HTERT RPE-1 (cell line): ENCODE results near the gene CDKL1.
"Not testable (repeated sequence)": the region's sequence is repeated elsewhere in the genome, so short reads cannot be mapped to it uniquely, and the experiment has no call there.

Experiments used
- in situ Hi-C: fragments of 300-500 bp; cut with MboI; formaldehyde crosslinking; loops from 4 replicates; pipeline ENCODE4 v1.14.3; 2020; ENCODE audit warnings: low sequenced_read_pairs

CDKL1 gene

GRCh38 chr14:50388256-50388931 is 8.3 kb downstream of the CDKL1 start:
- in situ Hi-C loops: no loop called here

GRCh38 chr14:50387548-50387947 is 9.1 kb downstream of the CDKL1 start:
- in situ Hi-C loops: no loop called here

GRCh38 chr14:50383618-50384225 is 13.0 kb downstream of the CDKL1 start:
- in situ Hi-C loops: no loop called here

GRCh38 chr14:50381823-50382287 is 14.8 kb downstream of the CDKL1 start:
- in situ Hi-C loops: no loop called here

DNA sequence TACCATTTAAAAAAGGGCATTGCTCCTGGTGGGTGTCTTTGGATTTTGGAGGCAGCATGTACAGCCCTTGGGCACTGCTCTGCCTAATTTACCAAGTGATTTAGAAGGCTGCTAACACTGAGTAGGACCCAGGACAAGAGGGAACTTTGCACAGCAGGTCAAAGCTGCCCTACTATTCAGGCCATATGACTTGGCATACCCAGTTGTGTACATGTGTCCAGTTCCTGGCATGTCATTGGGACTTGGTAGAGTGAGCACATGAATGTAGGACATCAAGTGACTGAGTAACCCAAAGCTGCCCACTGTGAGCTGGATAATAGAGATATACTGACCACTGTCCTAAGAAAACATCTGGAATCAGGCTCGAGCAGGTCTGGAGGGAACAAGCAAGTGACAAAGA is 15.7 kb downstream of the CDKL1 start:
- in situ Hi-C loops: no loop called here

DNA sequence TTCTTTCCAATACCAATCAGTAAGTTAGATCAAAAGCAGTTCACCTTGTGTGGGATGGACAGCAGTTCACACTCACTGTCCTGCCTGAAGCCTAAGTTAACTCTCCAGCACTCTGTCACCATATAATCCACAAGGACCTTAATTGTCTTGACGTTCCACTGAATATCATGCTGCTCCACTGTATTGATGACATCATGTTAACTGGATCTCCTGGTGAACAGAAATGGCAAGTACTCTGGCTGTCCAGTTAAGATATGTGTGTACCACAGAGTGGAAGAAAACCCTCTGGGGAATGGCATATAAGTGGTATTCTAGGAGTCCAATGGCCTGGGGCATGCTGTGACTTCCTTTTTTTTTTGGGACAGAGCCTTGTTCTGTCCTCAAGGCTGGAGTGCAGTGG is 16.2 kb downstream of the CDKL1 start:
- in situ Hi-C loops: no loop called here

- in situ Hi-C loops: no loop called here
Measured at GRCh38 chr14:50379563-50379962, 17.1 kb downstream of the CDKL1 start.

DNA sequence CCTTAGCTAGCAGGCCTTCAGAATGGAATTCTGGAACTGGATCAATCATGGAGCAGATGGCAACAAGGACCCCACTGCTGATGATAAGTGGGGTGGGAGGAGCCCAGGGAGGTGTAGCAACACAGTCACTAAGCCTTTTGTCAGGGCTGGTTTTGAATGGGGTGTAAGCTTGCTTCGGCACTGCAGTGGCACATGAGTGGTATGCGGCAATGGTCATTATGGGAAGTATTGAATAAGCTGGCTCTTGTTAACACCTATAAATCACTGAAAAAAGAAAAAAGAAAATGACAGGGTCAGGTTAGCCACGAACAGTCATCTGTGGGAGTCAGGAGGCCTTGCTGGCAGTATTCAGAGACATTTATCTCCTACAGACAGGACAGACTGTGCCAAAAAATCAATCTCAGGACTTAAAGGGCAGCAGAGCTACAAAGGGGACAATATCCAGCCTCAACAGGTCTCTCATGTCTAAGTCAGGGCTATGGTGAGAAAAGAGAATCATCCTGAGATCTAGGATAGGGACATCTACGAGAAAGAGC is 19.1 kb downstream of the CDKL1 start:
- in situ Hi-C loops: no loop called here

GRCh38 chr14:50375760-50376159 is 20.9 kb downstream of the CDKL1 start:
- in situ Hi-C loops: no loop called here

GRCh38 chr14:50373959-50374358 is 22.7 kb downstream of the CDKL1 start:
- in situ Hi-C loops: no loop called here

DNA sequence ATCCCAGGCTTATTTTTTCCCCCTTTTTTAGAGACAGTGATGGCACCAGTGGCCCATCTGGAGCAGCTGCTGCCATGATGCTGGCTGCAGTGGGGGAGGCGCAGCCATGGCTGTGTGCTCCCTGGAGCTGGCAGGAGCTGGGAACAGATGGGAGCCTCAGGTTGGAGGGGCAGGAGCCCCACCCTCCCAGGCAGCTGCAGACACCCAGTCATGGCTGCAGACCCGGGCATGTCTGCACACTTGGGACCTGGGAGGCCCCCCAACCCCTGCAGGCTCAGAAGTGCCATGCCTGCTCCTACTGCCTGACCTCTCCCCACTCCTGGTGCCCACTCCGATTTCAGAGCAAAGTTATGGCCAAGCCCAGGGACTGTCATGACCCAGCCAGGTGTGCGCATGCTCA is 25.1 kb downstream of the CDKL1 start:
- in situ Hi-C loops: no loop called here

DNA sequence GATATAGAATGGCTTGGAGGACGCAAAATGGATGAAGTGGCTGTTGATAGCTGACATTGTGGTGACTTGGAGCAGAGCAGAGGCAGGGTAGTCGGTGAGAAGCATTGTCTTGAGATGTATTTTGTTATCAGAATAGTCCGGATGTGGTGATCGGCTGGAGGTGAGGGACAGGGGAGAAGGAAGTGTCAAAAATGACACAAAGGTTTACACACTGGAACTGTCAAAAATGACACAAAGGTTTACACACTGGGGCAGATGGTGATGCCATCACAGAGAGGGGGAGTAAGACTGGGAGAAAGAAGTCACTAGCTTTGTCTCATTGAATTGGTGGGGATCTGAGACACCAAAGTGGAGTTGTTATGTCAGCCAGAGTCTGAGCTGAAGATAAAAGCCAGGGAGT is 30.1 kb downstream of the CDKL1 start:
- in situ Hi-C loops: no loop called here

- in situ Hi-C loops: no loop called here
Measured at GRCh38 chr14:50366115-50366514, 30.6 kb downstream of the CDKL1 start.

DNA sequence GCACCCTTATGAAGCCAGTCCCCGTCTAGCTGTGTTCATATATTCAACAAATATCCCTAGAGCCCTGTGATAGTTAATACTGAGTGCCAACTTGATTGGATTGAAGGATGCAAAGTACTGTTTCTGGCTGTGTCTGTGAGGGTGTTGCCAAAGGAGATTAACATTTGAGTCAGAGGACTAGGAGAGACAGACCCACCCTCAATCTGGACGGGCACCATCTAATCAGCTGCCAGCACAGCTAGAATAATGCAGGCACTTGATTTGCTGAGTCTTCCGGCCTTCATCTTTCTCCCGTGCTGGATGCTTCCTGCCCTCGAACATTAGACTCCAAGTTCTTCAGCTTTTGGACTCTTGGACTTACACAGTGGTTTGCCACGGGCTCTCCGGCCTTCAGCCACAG is 31.1 kb downstream of the CDKL1 start:
- in situ Hi-C loops: not testable (repeated sequence)

GRCh38 chr14:50364792-50365191 is 31.9 kb downstream of the CDKL1 start:
- in situ Hi-C loops: no loop called here

DNA sequence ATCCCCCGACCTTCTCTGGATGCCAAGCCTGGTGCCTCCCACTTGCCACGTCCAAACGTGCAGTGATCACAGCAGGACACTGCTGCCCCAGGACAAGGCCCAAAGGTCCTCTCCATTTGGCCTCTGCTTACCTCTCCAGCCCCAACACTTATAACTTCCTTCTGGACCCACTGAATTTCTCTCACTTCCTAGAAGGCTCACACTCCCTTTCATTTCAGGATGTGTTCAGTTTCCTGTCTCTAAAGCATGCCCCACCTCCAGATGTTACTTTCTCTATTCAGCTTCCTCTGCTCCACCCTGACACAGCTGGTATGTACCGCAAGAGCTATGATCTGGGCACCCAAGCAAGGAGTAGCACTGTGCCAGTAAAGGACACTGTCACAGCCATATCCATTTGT is 33.0 kb downstream of the CDKL1 start:
- in situ Hi-C loops: no loop called here

GRCh38 chr14:50362764-50363713 is 33.6 kb downstream of the CDKL1 start:
- in situ Hi-C loops: no loop called here

GRCh38 chr14:50361473-50362403 is 34.9 kb downstream of the CDKL1 start:
- in situ Hi-C loops: not testable (repeated sequence)

DNA sequence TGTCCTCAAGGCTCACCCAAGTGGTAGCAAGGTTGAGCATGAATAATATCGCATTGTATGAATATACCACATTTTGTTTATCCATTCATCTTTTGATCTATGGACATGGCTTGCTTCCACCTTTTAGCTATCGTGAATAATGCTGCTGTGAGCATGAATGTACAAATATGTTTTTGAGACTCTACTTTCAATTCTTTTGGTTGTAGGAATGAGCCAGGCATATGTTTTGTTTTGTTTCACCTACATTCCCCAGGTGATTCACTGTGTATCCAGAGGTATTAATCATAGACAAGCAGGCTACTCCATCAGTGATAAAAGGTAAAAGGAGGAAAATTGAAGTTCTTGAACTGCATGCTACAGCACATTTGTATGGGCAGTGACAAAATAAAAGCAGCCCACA is 35.8 kb downstream of the CDKL1 start:
- in situ Hi-C loops: no loop called here

GRCh38 chr14:50360093-50360492 is 36.6 kb downstream of the CDKL1 start:
- in situ Hi-C loops: no loop called here
